ENCODE data around the gene ATXN2L.
A peak's percentile ranks its signal among the peaks of the same experiment; 100 is the strongest.

Gene ATXN2L

GRCh38 chr16:28834873-28835863 lies 12.4 kb downstream of the ATXN2L start:
- H3K14ac ChIP-seq (ENCODE audit: low read length in 2 of 2): no peak overlapping the region
- no peak overlapping the region for H3K18ac ChIP-seq (ENCODE audit: low read depth in 1 of 2, low read length in 2 of 2)
- H3K79me1 ChIP-seq (replicated peaks; ENCODE audit: low read length, poor library complexity, severe bottlenecking): peaks cover 47% of the 10 kb centered on the region
- H3K27ac ChIP-seq (ENCODE audit: low read length, poor library complexity, severe bottlenecking): no peak overlapping the region
- H3K9me3 ChIP-seq (ENCODE audit: control insufficient read depth, low read length): no peaks in the 10 kb centered on the region
- no peak overlapping the region for H3K9ac ChIP-seq (ENCODE audit: low read length)
- H3K4me3 ChIP-seq (ENCODE audit: insufficient read depth in 1 of 2, low read depth in 1 of 2, low read length in 2 of 2): no peak overlapping the region
- WGBS: 98% methylated on average over 22 of the region's 25 CpGs
- no peaks in the 10 kb centered on the region for H3K27me3 ChIP-seq (ENCODE audit: control insufficient read depth in 1 of 2, insufficient read depth in 1 of 2, low read length in 2 of 2)
- H2BK12ac ChIP-seq (ENCODE audit: low read length in 2 of 2): no peak overlapping the region
- H2AK5ac ChIP-seq (ENCODE audit: low read length, severe bottlenecking): no peak overlapping the region
- no peak for DNase-seq
- H3K23ac ChIP-seq (ENCODE audit: low read length in 2 of 2): no peak overlapping the region
- H3K4ac ChIP-seq (ENCODE audit: low read depth in 1 of 2, low read length in 2 of 2): no peak overlapping the region
- H2AFZ ChIP-seq (ENCODE audit: low read depth, low read length): no peak overlapping the region
- no peak overlapping the region for H4K91ac ChIP-seq (ENCODE audit: low read length)
- H2BK5ac ChIP-seq (ENCODE audit: low read depth, low read length, poor library complexity, severe bottlenecking): no peak overlapping the region
- H3K4me2 ChIP-seq (ENCODE audit: low read length, poor library complexity, severe bottlenecking): no peak overlapping the region
- H2BK120ac ChIP-seq (ENCODE audit: low read depth, low read length): no peak overlapping the region
- peaks cover 84 to 91% of the 10 kb centered on the region in 2 experiments for H3K36me3 ChIP-seq (ENCODE audit: control insufficient read depth in 1 of 2, insufficient read depth in 2 of 2, low read depth in 1 of 2, low read length in 2 of 2)
- no peak overlapping the region for H2BK15ac ChIP-seq (ENCODE audit: low read depth, poor library complexity, severe bottlenecking)
- no peaks in the 10 kb centered on the region for H3K4me1 ChIP-seq (ENCODE audit: control insufficient read depth, insufficient read depth, low read depth, low read length)
- H4K8ac ChIP-seq (ENCODE audit: low read length): no peak overlapping the region

GRCh38 chr16:28835864-28836760 lies 13.3 kb downstream of the ATXN2L start:
- Histone ChIP-seq H3K9me3 (ENCODE audit: control insufficient read depth, low read length) (no peaks in the 10 kb centered on the region), H3K4me3 (ENCODE audit: insufficient read depth in 1 of 2, low read depth in 1 of 2, low read length in 2 of 2) (peak overlapping the region in 1 of 2 experiments; percentile 7), H3K4me1 (ENCODE audit: control insufficient read depth, insufficient read depth, low read depth, low read length) (no peaks in the 10 kb centered on the region), H3K14ac (ENCODE audit: low read length in 2 of 2) (no peak overlapping the region), H3K4me2 (ENCODE audit: low read length, poor library complexity, severe bottlenecking) (no peak overlapping the region), H2BK12ac (ENCODE audit: low read length in 2 of 2) (no peak overlapping the region), H3K23ac (ENCODE audit: low read length in 2 of 2) (no peak overlapping the region), H3K9ac (ENCODE audit: low read length) (no peak overlapping the region), H2BK15ac (ENCODE audit: low read depth, poor library complexity, severe bottlenecking) (no peak overlapping the region), H3K27me3 (ENCODE audit: control insufficient read depth in 1 of 2, insufficient read depth in 1 of 2, low read length in 2 of 2) (no peaks in the 10 kb centered on the region), H3K27ac (ENCODE audit: low read length, poor library complexity, severe bottlenecking) (no peak overlapping the region), H3K4ac (ENCODE audit: low read depth in 1 of 2, low read length in 2 of 2) (no peak overlapping the region), H2AFZ (ENCODE audit: low read depth, low read length) (no peak overlapping the region), H3K79me1 (replicated peaks; ENCODE audit: low read length, poor library complexity, severe bottlenecking) (peaks cover 42% of the 10 kb centered on the region), H3K18ac (ENCODE audit: low read depth in 1 of 2, low read length in 2 of 2) (no peak overlapping the region), H2AK5ac (ENCODE audit: low read length, severe bottlenecking) (no peak overlapping the region), H3K36me3 (ENCODE audit: control insufficient read depth in 1 of 2, insufficient read depth in 2 of 2, low read depth in 1 of 2, low read length in 2 of 2) (peaks cover 77 to 82% of the 10 kb centered on the region in 2 experiments), H4K8ac (ENCODE audit: low read length) (no peak overlapping the region), H4K91ac (ENCODE audit: low read length) (no peak overlapping the region), H2BK5ac (ENCODE audit: low read depth, low read length, poor library complexity, severe bottlenecking) (no peak overlapping the region), H2BK120ac (ENCODE audit: low read depth, low read length) (no peak overlapping the region)
- DNase-seq: no peak
- 98% methylated on average over 15 of the region's 25 CpGs for WGBS

- Histone ChIP-seq H2BK12ac (ENCODE audit: low read length in 2 of 2) (no peak overlapping the region), H2BK15ac (ENCODE audit: low read depth, poor library complexity, severe bottlenecking) (no peak overlapping the region), H4K8ac (ENCODE audit: low read length) (no peak overlapping the region), H3K4ac (ENCODE audit: low read depth in 1 of 2, low read length in 2 of 2) (no peak overlapping the region), H3K27me3 (ENCODE audit: control insufficient read depth in 1 of 2, insufficient read depth in 1 of 2, low read length in 2 of 2) (no peaks in the 10 kb centered on the region), H4K91ac (ENCODE audit: low read length) (no peak overlapping the region), H3K4me1 (ENCODE audit: control insufficient read depth, insufficient read depth, low read depth, low read length) (no peaks in the 10 kb centered on the region), H3K4me2 (ENCODE audit: low read length, poor library complexity, severe bottlenecking) (no peak overlapping the region), H2BK120ac (ENCODE audit: low read depth, low read length) (no peak overlapping the region), H3K14ac (ENCODE audit: low read length in 2 of 2) (no peak overlapping the region), H3K4me3 (ENCODE audit: insufficient read depth in 1 of 2, low read depth in 1 of 2, low read length in 2 of 2) (no peak overlapping the region), H2AFZ (ENCODE audit: low read depth, low read length) (no peak overlapping the region), H3K18ac (ENCODE audit: low read depth in 1 of 2, low read length in 2 of 2) (no peak overlapping the region), H3K36me3 (ENCODE audit: control insufficient read depth in 1 of 2, insufficient read depth in 2 of 2, low read depth in 1 of 2, low read length in 2 of 2) (peaks cover 71 to 80% of the 10 kb centered on the region in 2 experiments), H3K79me1 (replicated peaks; ENCODE audit: low read length, poor library complexity, severe bottlenecking) (peaks cover 39% of the 10 kb centered on the region), H3K9ac (ENCODE audit: low read length) (no peak overlapping the region), H2AK5ac (ENCODE audit: low read length, severe bottlenecking) (no peak overlapping the region), H2BK5ac (ENCODE audit: low read depth, low read length, poor library complexity, severe bottlenecking) (no peak overlapping the region), H3K23ac (ENCODE audit: low read length in 2 of 2) (no peak overlapping the region), H3K9me3 (ENCODE audit: control insufficient read depth, low read length) (no peaks in the 10 kb centered on the region), H3K27ac (ENCODE audit: low read length, poor library complexity, severe bottlenecking) (no peak overlapping the region)
- no peak for DNase-seq
- WGBS: 89% methylated on average over 8 of the region's 8 CpGs
These were observed 13.9 kb downstream of the ATXN2L start for GRCh38 chr16:28836761-28837064.

All from mesenchymal stem cell (in vitro differentiated cells and primary cell).